GM12872 (cell line): ENCODE data around the gene CCDC27.

Experiments
- TF ChIP-seq, protein P1 (sequence below): IDR thresholded peaks from 3 replicates; pipeline ENCODE4 v1.5.1; 2011; ENCODE audit warnings: low read depth, mild to moderate bottlenecking, low read length, moderate library complexity; ENCODE audit not compliant: insufficient read depth

CCDC27 gene

DNA sequence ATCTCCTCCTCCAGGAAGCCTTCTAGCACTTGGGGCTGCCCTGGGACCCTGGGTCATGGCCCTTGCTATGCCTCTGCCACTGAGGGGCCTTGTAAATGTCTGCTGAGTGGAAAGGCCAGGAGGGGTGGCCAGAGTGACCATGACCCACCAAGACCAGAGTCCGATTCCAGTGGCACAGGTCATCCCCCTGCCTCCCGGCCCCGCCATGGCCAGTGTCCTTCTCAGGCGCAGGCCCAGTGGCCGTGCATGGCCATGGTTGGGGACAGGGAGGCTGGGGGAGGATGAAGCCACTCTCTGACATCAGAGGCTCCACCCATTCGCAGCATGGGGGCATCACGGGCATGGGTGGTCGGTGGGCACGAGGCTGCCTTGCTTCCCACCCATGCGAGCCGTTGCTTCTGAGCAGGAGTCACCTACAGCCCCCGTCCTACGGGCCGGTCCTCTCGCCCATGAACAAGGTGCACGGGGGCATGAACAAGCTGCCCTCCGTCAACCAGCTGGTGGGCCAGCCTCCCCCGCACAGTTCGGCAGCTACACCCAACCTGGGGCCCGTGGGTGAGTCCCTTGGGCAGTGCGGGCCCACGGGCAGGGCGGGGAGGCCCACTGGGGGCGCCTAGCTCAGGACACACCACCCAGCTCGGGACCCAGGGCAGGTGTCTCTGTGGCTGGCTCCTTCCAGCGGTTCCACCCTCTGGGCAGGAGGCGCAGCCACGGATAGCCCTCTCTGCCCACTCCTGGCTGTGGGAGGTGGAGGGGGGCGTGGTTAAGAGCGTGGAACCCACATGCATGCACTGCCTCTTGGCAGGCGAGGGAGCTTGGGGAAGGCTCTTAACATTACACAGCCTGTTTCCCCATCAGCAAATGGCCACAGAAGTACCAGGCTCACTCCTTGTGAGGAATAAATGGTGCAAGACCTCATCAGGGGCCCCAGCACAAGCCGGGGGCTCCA, 22.4 kb upstream of the CCDC27 start:
- TF ChIP-seq, protein P1, sequence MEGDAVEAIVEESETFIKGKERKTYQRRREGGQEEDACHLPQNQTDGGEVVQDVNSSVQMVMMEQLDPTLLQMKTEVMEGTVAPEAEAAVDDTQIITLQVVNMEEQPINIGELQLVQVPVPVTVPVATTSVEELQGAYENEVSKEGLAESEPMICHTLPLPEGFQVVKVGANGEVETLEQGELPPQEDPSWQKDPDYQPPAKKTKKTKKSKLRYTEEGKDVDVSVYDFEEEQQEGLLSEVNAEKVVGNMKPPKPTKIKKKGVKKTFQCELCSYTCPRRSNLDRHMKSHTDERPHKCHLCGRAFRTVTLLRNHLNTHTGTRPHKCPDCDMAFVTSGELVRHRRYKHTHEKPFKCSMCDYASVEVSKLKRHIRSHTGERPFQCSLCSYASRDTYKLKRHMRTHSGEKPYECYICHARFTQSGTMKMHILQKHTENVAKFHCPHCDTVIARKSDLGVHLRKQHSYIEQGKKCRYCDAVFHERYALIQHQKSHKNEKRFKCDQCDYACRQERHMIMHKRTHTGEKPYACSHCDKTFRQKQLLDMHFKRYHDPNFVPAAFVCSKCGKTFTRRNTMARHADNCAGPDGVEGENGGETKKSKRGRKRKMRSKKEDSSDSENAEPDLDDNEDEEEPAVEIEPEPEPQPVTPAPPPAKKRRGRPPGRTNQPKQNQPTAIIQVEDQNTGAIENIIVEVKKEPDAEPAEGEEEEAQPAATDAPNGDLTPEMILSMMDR: no peak

DNA sequence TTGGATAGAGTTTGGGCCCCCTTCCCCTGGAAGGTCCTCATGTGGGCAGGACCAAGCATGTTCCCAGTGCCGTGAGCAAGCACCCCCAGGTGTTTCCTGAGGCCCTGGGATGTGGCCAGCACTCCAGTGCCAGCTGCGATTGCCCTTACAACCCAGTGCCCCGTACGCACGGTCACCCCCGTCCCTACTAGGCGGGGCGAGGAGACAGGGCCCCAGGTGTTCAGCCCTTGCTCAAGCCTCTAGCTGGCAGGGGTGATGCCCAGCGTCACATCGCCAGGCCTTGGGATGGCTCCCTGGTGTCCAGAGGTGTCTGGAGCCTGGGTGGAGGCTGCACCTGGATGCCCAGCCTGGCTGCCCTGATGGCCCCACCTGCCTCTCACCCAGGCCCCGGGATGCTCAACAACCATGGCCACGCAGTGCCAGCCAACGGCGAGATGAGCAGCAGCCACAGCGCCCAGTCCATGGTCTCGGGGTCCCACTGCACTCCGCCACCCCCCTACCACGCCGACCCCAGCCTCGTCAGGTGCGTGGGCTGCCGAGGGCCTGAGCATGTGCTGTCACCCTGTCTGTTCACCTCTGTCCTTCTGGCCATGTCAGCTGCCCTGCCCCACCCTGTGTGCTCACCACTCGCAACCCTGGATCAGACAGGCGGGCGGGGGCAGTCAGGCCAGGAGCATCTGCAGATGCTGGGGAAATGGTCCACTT, 21.6 kb upstream of the CCDC27 start:
- TF ChIP-seq, protein P1: no peak

DNA sequence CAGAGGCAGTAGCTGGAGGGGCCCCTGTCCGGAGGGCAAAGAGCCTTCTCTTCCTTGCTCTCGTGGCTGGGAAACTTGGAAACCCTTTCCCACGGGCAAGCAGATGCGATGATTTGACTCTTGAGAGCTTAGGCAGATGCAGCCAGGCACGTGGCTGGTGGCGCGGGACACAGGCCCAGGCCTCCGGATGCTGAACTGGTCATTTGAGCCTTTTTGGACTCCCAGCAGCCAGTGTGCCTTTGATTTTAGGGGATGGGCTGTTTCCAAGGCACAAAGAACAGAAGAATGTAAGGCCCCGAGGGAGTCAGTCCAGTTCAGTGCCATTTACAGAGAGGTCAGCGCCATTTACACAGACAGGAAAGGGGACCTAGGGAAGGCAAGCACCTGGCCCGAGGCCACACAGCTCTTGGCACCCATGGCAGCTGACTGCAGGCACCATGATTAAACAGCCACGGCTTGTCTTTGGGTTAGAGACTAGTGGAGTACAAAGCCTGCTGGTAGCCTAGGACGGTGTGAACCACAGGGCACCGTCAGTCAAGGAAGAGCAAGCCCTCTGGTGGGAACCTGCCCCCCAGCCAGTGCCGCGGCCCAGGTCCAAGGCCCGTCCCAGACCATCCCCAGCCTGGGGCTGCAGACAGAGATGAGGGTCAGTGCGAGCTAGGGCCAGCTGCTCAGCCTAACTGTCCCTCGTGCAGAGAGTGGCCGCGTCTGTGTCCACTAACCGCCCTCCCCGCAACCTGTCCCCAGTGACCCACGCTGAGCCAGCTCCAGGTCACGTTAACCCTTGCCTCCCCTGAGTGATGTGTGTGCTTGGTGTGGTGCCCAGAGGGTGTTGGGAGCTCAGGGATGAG, 20.4 kb upstream of the CCDC27 start:
- TF ChIP-seq, protein P1: no peak

DNA sequence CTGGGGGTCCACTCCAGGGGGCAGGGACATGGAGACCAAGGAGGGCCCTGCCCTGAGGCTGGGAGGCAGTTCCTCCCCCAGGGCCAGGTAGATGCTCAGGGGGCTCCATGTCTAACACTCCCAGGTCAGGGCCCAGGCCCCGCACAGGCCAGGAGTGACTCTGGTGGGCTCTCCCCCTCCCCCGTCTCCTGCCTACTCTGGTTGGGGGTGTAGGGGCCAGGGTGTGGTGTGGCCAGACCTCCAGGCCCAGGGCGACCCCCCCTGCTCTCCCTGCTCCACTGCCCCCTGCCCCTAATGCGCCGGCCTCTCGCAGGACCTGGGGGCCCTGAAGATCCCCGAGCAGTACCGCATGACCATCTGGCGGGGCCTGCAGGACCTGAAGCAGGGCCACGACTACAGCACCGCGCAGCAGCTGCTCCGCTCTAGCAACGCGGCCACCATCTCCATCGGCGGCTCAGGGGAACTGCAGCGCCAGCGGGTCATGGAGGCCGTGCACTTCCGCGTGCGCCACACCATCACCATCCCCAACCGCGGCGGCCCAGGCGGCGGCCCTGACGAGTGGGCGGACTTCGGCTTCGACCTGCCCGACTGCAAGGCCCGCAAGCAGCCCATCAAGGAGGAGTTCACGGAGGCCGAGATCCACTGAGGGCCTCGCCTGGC, 19.7 kb upstream of the CCDC27 start:
- TF ChIP-seq, protein P1: no peak

DNA sequence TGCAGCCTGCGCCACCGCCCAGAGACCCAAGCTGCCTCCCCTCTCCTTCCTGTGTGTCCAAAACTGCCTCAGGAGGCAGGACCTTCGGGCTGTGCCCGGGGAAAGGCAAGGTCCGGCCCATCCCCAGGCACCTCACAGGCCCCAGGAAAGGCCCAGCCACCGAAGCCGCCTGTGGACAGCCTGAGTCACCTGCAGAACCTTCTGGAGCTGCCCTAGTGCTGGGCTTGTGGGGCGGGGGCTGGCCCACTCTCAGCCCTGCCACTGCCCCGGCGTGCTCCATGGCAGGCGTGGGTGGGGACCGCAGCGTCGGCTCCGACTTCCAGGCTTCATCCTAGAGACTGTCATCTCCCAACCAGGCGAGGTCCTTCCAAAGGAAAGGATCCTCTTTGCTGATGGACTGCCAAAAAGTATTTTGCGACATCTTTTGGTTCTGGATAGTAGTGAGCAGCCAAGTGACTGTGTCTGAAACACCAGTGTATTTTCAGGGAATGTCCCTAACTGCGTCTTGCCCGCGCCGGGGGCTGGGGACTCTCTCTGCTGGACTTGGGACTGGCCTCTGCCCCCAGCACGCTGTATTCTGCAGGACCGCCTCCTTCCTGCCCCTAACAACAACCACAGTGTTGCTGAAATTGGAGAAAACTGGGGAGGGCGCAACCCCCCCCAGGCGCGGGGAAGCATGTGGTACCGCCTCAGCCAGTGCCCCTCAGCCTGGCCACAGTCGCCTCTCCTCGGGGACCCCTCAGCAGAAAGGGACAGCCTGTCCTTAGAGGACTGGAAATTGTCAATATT, 19.0 kb upstream of the CCDC27 start:
- TF ChIP-seq, protein P1: no peak

DNA sequence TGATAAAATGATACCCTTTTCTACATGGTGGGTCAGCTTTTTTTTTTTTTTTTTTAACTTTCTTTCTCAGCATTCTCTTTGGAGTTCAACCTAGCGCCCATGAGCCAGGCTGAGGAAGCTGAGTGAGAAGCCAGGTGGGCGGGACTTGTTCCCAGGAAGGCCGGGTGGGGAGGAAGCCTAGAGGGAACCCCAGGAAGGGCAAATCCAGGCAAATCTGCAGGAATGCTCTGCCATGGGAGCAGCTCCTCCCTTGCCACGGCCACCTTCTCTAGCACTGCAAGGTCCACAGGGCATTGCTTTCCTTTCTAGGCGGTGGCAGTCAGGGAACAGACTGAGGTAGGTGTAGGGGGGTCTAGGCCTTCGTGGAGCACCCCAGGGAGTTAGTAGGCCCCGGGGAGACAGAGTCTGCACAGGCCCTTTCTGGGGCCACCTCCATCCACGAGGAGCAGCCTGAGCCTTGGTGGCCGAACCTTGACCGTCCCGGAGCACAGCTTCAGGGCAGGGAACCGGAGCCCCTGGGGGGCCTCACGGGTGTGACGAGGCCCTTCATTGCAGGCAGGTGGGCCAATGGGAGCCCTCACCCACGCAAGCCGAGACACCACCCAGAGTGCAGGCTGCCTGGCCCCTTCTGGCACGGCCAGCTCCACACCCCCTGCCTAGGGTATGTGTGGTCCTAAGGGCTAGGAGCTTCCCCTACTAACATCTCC, 18.2 kb upstream of the CCDC27 start:
- TF ChIP-seq, protein P1: no peak
